ENCODE results near the gene SLC35E1.

DNA sequence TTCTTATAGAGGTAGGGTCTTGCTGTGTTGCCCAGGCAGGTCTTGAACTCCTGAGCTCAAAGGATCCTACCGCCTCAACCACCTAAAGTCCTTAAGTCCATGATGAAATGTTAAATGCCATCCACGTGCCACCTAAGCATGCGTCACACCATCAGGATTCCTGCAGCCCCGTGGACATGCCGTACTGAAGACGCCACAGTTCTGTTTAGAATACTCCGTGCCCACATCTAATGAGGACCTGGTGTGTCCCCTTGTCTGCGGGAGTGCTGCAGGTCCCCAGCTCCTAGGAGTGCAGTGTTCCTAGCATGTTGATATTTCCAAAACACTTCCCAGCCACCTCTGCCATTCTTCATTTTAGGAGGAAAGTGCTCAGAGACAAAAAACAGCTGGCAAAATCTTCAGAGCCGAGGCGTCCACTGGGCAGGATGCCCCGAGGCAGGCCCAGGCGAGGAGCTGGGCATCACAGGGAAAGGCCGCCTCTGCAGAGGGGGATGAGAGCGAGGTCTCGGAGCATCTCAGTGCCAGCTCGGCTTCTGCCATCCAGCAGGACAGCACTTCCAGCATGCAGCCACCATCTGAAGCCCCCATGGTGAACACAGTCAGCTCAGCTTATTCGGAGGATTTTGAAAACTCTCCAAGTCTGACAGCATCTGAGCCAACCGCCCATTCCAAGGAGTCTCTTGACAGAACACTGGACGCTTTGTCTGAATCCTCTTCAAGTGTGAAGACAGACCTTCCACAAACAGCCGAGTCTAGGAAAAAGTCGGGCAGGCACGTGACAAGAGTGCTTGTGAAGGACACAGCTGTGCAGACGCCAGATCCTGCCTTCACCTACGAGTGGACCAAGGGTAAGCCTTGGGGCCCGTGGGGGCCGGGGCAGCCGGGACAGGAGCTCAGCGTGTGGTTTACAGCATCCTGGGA lies 62.8 kb downstream of the SLC35E1 start:
- TF ChIP-seq POLR2A (IDR thresholded peaks at IDR 0.05; ENCODE audit: low read length) (no peak), GATA1 (IDR thresholded peaks at IDR 0.05; ENCODE audit: low read depth, low read length) (no peak)
